HepG2 (cell line): ENCODE results near the gene MBOAT7. TPM values are rescaled to one million over a fixed set of nuclear protein-coding genes. Genes with fewer than 3 reads are reported as not detected.

Source experiments
- EED ChIP-seq: sonication (generic); formaldehyde crosslinking; IDR thresholded peaks from 2 replicates; pipeline ENCODE4 v1.5.0; 2020; ENCODE audit warnings: mild to moderate bottlenecking, missing genetic modification reagents
- EZH2 ChIP-seq: conservative IDR thresholded peaks from 2 replicates; pipeline ENCODE4 v1.6.1; 2012; ENCODE audit warnings: mild to moderate bottlenecking, low read depth, low read length, moderate library complexity
- GMEB1 ChIP-seq: sonication (generic); formaldehyde crosslinking; IDR thresholded peaks from 2 replicates; pipeline ENCODE4 v1.5.1; 2020; ENCODE audit warnings: missing genetic modification reagents, mild to moderate bottlenecking, borderline replicate concordance
- ISX ChIP-seq: sonication (generic); formaldehyde crosslinking; conservative IDR thresholded peaks from 2 replicates; pipeline ENCODE4 v1.5.0; 2020; ENCODE audit warnings: missing genetic modification reagents
- PHB2 ChIP-seq: fragments of 450-650 bp; IDR thresholded peaks from 2 replicates; pipeline ENCODE4 v1.6.1; 2018; ENCODE audit not compliant: partially characterized antibody
- PHF8 ChIP-seq: sonication (generic); formaldehyde crosslinking; IDR thresholded peaks from 2 replicates; pipeline ENCODE4 v1.5.0; 2020; ENCODE audit warnings: missing genetic modification reagents
- RNF219 ChIP-seq: sonication (generic); formaldehyde crosslinking; IDR thresholded peaks from 2 replicates; pipeline ENCODE4 v1.5.0; 2020; ENCODE audit warnings: mild to moderate bottlenecking, missing genetic modification reagents
- SP4 ChIP-seq: sonication (generic); formaldehyde crosslinking; IDR thresholded peaks from 2 replicates; pipeline ENCODE4 v1.8.1; 2023; ENCODE audit warnings: mild to moderate bottlenecking, missing genetic modification reagents
- XBP1 ChIP-seq: sonication (generic); formaldehyde crosslinking; IDR thresholded peaks from 2 replicates; pipeline ENCODE4 v1.5.0; 2020; ENCODE audit warnings: missing genetic modification reagents
- ZBTB14 ChIP-seq: sonication (generic); formaldehyde crosslinking; IDR thresholded peaks from 2 replicates; pipeline ENCODE4 v1.4.0; 2020; ENCODE audit warnings: missing genetic modification reagents
- ZBTB26 ChIP-seq: IDR thresholded peaks from 2 replicates; pipeline ENCODE4 v1.6.1; 2016; ENCODE audit warnings: missing compliant biosample characterization, missing genetic modification reagents, borderline replicate concordance
- ZFP37 ChIP-seq: sonication (generic); formaldehyde crosslinking; IDR thresholded peaks from 2 replicates; pipeline ENCODE4 v1.4.0; 2020; ENCODE audit warnings: missing genetic modification reagents, borderline replicate concordance
- ZNF335 ChIP-seq: sonication (generic); formaldehyde crosslinking; IDR thresholded peaks from 2 replicates; pipeline ENCODE4 v1.4.0; 2020; ENCODE audit warnings: missing genetic modification reagents
- ZNF574 ChIP-seq: sonication (generic); formaldehyde crosslinking; IDR thresholded peaks from 2 replicates; pipeline ENCODE4 v1.4.0; 2020; ENCODE audit warnings: missing genetic modification reagents
- ZNF580 ChIP-seq: IDR thresholded peaks from 2 replicates; pipeline ENCODE4 v1.6.1; 2016; ENCODE audit warnings: low read depth, borderline replicate concordance
- ZNF607 ChIP-seq: sonication (generic); formaldehyde crosslinking; IDR thresholded peaks from 2 replicates; pipeline ENCODE4 v1.5.1; 2020; ENCODE audit warnings: missing genetic modification reagents, mild to moderate bottlenecking, borderline replicate concordance
- ZNF670 ChIP-seq: sonication (generic); formaldehyde crosslinking; IDR thresholded peaks from 2 replicates; pipeline ENCODE4 v1.8.0; 2022; ENCODE audit warnings: mild to moderate bottlenecking, missing genetic modification reagents, borderline replicate concordance
- ZNF772 ChIP-seq: sonication (generic); formaldehyde crosslinking; IDR thresholded peaks from 2 replicates; pipeline ENCODE4 v1.5.0; 2020; ENCODE audit warnings: mild to moderate bottlenecking, missing genetic modification reagents
- ZSCAN22 ChIP-seq: sonication (generic); formaldehyde crosslinking; IDR thresholded peaks from 2 replicates; pipeline ENCODE4 v1.4.0; 2020; ENCODE audit warnings: mild to moderate bottlenecking, missing genetic modification reagents
- ZSCAN25 ChIP-seq: sonication (generic); formaldehyde crosslinking; IDR thresholded peaks from 2 replicates; pipeline ENCODE4 v1.8.0; 2022; ENCODE audit warnings: mild to moderate bottlenecking, missing genetic modification reagents
- polyA plus RNA-seq, 8 experiments: library from polyadenylated mRNA; depleted of rRNA in 3 of 8; stranded (reverse) in 7 of 8; unstranded in 1 of 8; fragments of >200 nt; fragmentation: Illumina TruSeq in 4 of 8; extraction: Trizol in 4 of 8; gene quantifications; 2 replicates each; pipeline versions ENCODE4 v1.2.1 to v1.2.3, GENCODE V29; 2011 to 2016; ENCODE audit warnings: low read depth in 4 of 8, missing spikeins in 1 of 8, mixed read lengths in 1 of 8; ENCODE audit not compliant: insufficient read depth in 1 of 8
- total RNA-seq, 5 experiments: library from RNA; depleted of rRNA; stranded (reverse); fragments of >200 nt; fragmentation: Illumina TruSeq; extraction: Trizol; gene quantifications; 2 replicates each; pipeline ENCODE4 v1.2.3, GENCODE V29; 2016; ENCODE audit warnings: low read depth in 1 of 5

MBOAT7 gene
- total and polyA plus RNA-seq, 2 of the 13 experiments (the other 11 are each of a cell fraction or from before 2014, with no cell fraction given): 22.2 to 25.5 TPM

GRCh38 chr19:54137699-54138488, 51.5 kb downstream of the MBOAT7 start, which contains the start of gene CNOT3 (continued):
- no peak for TF ChIP-seq ZNF580 (CRISPR knock-in tag)
- no peak for TF ChIP-seq ZSCAN22 (CRISPR knock-in tag)
- TF ChIP-seq ZFP37 (CRISPR knock-in tag): 0 out of 2 replicates have a peak, but pooled peaks have one; percentile 34
- no peak for TF ChIP-seq ZNF670 (CRISPR knock-in tag)
- 0 out of 2 replicates have a peak, but pooled peaks have one; percentile 34 for TF ChIP-seq ZNF772
- no peak for TF ChIP-seq ZBTB26 (CRISPR knock-in tag)
- TF ChIP-seq ZSCAN25 (CRISPR knock-in tag): 0 out of 2 replicates have a peak, but pooled peaks have one; percentile 22
- no peak for TF ChIP-seq RNF219 (CRISPR knock-in tag)
- TF ChIP-seq SP4 (CRISPR knock-in tag): no peak
- no peak for TF ChIP-seq XBP1 (CRISPR knock-in tag)
- TF ChIP-seq ZNF574: peak; percentile 22; the same call in 1 of the 2 replicates
- 0 out of 2 replicates have a peak, but pooled peaks have one; percentile 6 for TF ChIP-seq GMEB1 (CRISPR knock-in tag)
- no peak for TF ChIP-seq ZNF335
- TF ChIP-seq PHF8 (CRISPR knock-in tag): peak; percentile 83
- TF ChIP-seq EED: peak; percentile 71; the same call in 1 of the 2 replicates
- no peak for TF ChIP-seq EZH2
- TF ChIP-seq PHB2: no peak
- peak; percentile 69; the same call in 1 of the 2 replicates for TF ChIP-seq ZNF607 (CRISPR knock-in tag)
- no peak for TF ChIP-seq ISX (CRISPR knock-in tag)
- TF ChIP-seq ZBTB14 (CRISPR knock-in tag): no peak
